ENCODE measurements around the gene MASP2. TPM values are rescaled to one million over a fixed set of nuclear protein-coding genes. Genes with fewer than 3 reads are reported as not detected.
"Not testable (repeated sequence)": the region's sequence is repeated elsewhere in the genome, so short reads cannot be mapped to it uniquely, and the experiment has no call there.

MASP2 gene
- total and polyA plus RNA-seq, 2 donors (not counting 1 experiment from before 2014, with no cell fraction given) = 0.06 TPM; not detected in 1

- no peak for TF ChIP-seq EZH2 (IDR thresholded peaks at IDR 0.05; ENCODE audit: borderline replicate concordance, insufficient read depth, low read depth, low read length, poor library complexity, severe bottlenecking)
- TF ChIP-seq, protein P1, sequence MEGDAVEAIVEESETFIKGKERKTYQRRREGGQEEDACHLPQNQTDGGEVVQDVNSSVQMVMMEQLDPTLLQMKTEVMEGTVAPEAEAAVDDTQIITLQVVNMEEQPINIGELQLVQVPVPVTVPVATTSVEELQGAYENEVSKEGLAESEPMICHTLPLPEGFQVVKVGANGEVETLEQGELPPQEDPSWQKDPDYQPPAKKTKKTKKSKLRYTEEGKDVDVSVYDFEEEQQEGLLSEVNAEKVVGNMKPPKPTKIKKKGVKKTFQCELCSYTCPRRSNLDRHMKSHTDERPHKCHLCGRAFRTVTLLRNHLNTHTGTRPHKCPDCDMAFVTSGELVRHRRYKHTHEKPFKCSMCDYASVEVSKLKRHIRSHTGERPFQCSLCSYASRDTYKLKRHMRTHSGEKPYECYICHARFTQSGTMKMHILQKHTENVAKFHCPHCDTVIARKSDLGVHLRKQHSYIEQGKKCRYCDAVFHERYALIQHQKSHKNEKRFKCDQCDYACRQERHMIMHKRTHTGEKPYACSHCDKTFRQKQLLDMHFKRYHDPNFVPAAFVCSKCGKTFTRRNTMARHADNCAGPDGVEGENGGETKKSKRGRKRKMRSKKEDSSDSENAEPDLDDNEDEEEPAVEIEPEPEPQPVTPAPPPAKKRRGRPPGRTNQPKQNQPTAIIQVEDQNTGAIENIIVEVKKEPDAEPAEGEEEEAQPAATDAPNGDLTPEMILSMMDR (IDR thresholded peaks at IDR 0.05) = no peak
- Histone ChIP-seq H2AFZ (ENCODE audit: insufficient read depth, low read depth, low read length, poor library complexity, severe bottlenecking) (no peak overlapping the region), H3K4me3 (ENCODE audit: control extremely low read depth in 1 of 5, extremely low read depth in 1 of 5, insufficient read depth in 1 of 5, low read depth in 2 of 5, low read length in 4 of 5) (no peak overlapping the region), H3K27ac (ENCODE audit: low read length in 2 of 2) (no peak overlapping the region), H3K4me1 (ENCODE audit: control insufficient read depth in 2 of 2, insufficient read depth in 2 of 2, low read length in 2 of 2) (no peaks in the 10 kb centered on the region), H3K27me3 (replicated peaks in 1 of 4; ENCODE audit: control extremely low read depth in 1 of 4, control insufficient read depth in 3 of 4, insufficient read depth in 4 of 4, low read length in 3 of 4) (no peaks in the 10 kb centered on the region), H3K9ac (ENCODE audit: low read length) (no peak overlapping the region), H3K9me3 (ENCODE audit: control extremely low read depth in 1 of 3, control insufficient read depth in 2 of 3, insufficient read depth in 1 of 3, low read length in 2 of 3) (no peaks in the 10 kb centered on the region), H4K20me1 (ENCODE audit: control insufficient read depth, insufficient read depth, low read length, poor library complexity, severe bottlenecking) (no peaks in the 10 kb centered on the region), H3K4me2 (replicated peaks; ENCODE audit: low read depth, low read length, poor library complexity, severe bottlenecking) (no peak overlapping the region), H3K36me3 (replicated peaks in 1 of 2; ENCODE audit: control extremely low read depth in 1 of 2, control insufficient read depth in 1 of 2, extremely low read depth in 1 of 2, insufficient read depth in 2 of 2, low read length in 1 of 2) (peaks cover 4 to 67% of the 10 kb centered on the region in 2 experiments), H3K79me2 (ENCODE audit: control insufficient read depth, insufficient read depth, low read length) (no peaks in the 10 kb centered on the region)
- Mint-ChIP-seq H3K4me1 (no peaks in the 10 kb centered on the region), H3K4me3 (no peak overlapping the region), H3K27me3 (no peaks in the 10 kb centered on the region), H3K9me3 (ENCODE audit: insufficient read depth) (no peaks in the 10 kb centered on the region), H3K27ac (no peak overlapping the region)
- ChIA-PET POLR2A (no interaction called here), CTCF (interaction anchor here (3.8 kb wide), 1 partner anchor 44 kb away, joined by 13 read pairs; no protein-coding TSS in a partner anchor)
- intact Hi-C loops (cut with micrococcal nuclease) = no loop called here
- WGBS (ENCODE audit: insufficient coverage) = 97% methylated on average over 6 of the region's 12 CpGs
- ATAC-seq (ENCODE audit: low read depth) (no peak), DNase-seq (no peak)
Observed at GRCh38 chr1:11080931-11081330, 33.9 kb upstream of the MASP2 start.

DNA sequence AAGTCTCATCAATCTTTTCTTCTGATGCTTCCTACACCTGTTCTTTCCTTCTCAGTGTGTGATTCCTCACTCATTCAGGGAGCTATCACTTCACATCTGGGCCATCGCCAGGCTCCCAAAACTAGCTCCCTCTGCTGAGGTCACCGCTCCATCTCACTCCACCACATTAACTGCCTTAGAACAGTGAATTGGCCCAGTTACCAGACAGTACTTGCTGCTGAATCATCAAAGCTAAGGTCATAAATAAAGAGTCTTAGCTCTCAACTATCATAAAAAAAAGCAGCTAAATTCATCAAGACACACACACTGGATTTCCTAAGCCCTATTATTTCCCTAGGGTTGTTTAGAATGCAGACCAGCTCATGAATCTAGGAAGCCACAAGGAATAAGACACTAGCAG is 31.6 kb upstream of the MASP2 start:
- H3K9ac ChIP-seq (ENCODE audit: low read length) = no peak overlapping the region
- no peaks in the 10 kb centered on the region for H3K9me3 ChIP-seq (ENCODE audit: control extremely low read depth in 1 of 3, control insufficient read depth in 2 of 3, insufficient read depth in 1 of 3, low read length in 2 of 3)
- no peak for TF ChIP-seq EZH2 (IDR thresholded peaks at IDR 0.05; ENCODE audit: borderline replicate concordance, insufficient read depth, low read depth, low read length, poor library complexity, severe bottlenecking)
- TF ChIP-seq, protein P1 (IDR thresholded peaks at IDR 0.05) = no peak
- no peak overlapping the region for H3K27ac Mint-ChIP-seq
- no peaks in the 10 kb centered on the region for H4K20me1 ChIP-seq (ENCODE audit: control insufficient read depth, insufficient read depth, low read length, poor library complexity, severe bottlenecking)
- H3K27ac ChIP-seq (ENCODE audit: low read length in 2 of 2) = no peak overlapping the region
- H3K4me1 Mint-ChIP-seq = no peaks in the 10 kb centered on the region
- no peaks in the 10 kb centered on the region for H3K27me3 ChIP-seq (replicated peaks in 1 of 4; ENCODE audit: control extremely low read depth in 1 of 4, control insufficient read depth in 3 of 4, insufficient read depth in 4 of 4, low read length in 3 of 4)
- CTCF ChIA-PET = interaction anchor here (3.8 kb wide), 1 partner anchor 41 kb away, joined by 13 read pairs; no protein-coding TSS in a partner anchor
- 100% methylated on average over 2 of the region's 2 CpGs for WGBS (ENCODE audit: insufficient coverage)
- no peaks in the 10 kb centered on the region for H3K4me1 ChIP-seq (ENCODE audit: control insufficient read depth in 2 of 2, insufficient read depth in 2 of 2, low read length in 2 of 2)
- intact Hi-C loops (cut with micrococcal nuclease) = no loop called here
- H3K36me3 ChIP-seq (replicated peaks in 1 of 2; ENCODE audit: control extremely low read depth in 1 of 2, control insufficient read depth in 1 of 2, extremely low read depth in 1 of 2, insufficient read depth in 2 of 2, low read length in 1 of 2) = peaks cover 4 to 86% of the 10 kb centered on the region in 2 experiments
- H3K4me2 ChIP-seq (replicated peaks; ENCODE audit: low read depth, low read length, poor library complexity, severe bottlenecking) = no peak overlapping the region
- ATAC-seq (ENCODE audit: low read depth) (no peak), DNase-seq (no peak)
- H3K79me2 ChIP-seq (ENCODE audit: control insufficient read depth, insufficient read depth, low read length) = no peaks in the 10 kb centered on the region
- H2AFZ ChIP-seq (ENCODE audit: insufficient read depth, low read depth, low read length, poor library complexity, severe bottlenecking) = no peak overlapping the region
- POLR2A ChIA-PET = no interaction called here
- no peak overlapping the region for H3K4me3 ChIP-seq (ENCODE audit: control extremely low read depth in 1 of 5, extremely low read depth in 1 of 5, insufficient read depth in 1 of 5, low read depth in 2 of 5, low read length in 4 of 5)
- no peak overlapping the region for H3K4me3 Mint-ChIP-seq
- H3K9me3 Mint-ChIP-seq (ENCODE audit: insufficient read depth) = no peaks in the 10 kb centered on the region
- no peaks in the 10 kb centered on the region for H3K27me3 Mint-ChIP-seq

DNA sequence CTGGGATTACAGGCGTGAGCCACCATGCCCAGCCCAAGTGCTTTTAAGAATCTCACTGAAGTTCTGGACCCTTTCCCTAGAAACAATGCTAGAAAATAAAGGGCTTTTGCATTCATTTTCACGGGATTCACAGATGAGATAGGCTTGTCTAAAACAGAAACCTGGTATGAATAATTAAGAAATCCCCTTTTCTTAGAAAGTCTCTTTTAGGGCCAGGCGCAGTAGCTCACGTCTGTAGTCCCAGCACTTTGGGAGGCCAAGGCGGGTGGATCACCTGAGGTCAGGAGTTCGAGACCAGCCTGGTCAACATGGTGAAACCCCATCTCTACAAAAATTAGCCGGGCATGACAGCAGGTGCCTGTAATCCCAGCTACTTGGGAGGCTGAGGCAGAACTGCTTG is 26.4 kb upstream of the MASP2 start:
- H3K4me1 ChIP-seq (ENCODE audit: control insufficient read depth in 2 of 2, insufficient read depth in 2 of 2, low read length in 2 of 2); H3K27me3 Mint-ChIP-seq; H3K4me1 Mint-ChIP-seq; H3K4me3 ChIP-seq (ENCODE audit: control extremely low read depth in 1 of 5, extremely low read depth in 1 of 5, insufficient read depth in 1 of 5, low read depth in 2 of 5, low read length in 4 of 5); H3K9me3 Mint-ChIP-seq (ENCODE audit: insufficient read depth); H3K9ac ChIP-seq (ENCODE audit: low read length); H3K9me3 ChIP-seq (ENCODE audit: control extremely low read depth in 1 of 3, control insufficient read depth in 2 of 3, insufficient read depth in 1 of 3, low read length in 2 of 3); DNase-seq; POLR2A ChIA-PET; H3K4me3 Mint-ChIP-seq; H3K27ac Mint-ChIP-seq; intact Hi-C loops (cut with micrococcal nuclease); H3K4me2 ChIP-seq (replicated peaks; ENCODE audit: low read depth, low read length, poor library complexity, severe bottlenecking); H3K79me2 ChIP-seq (ENCODE audit: control insufficient read depth, insufficient read depth, low read length); H3K27me3 ChIP-seq (replicated peaks in 1 of 4; ENCODE audit: control extremely low read depth in 1 of 4, control insufficient read depth in 3 of 4, insufficient read depth in 4 of 4, low read length in 3 of 4); H3K27ac ChIP-seq (ENCODE audit: low read length in 2 of 2); H4K20me1 ChIP-seq (ENCODE audit: control insufficient read depth, insufficient read depth, low read length, poor library complexity, severe bottlenecking); ATAC-seq (ENCODE audit: low read depth); H2AFZ ChIP-seq (ENCODE audit: insufficient read depth, low read depth, low read length, poor library complexity, severe bottlenecking): not testable (repeated sequence)
- 100% methylated on average over 4 of the region's 7 CpGs for WGBS (ENCODE audit: insufficient coverage)
- H3K36me3 ChIP-seq (replicated peaks in 1 of 2; ENCODE audit: control extremely low read depth in 1 of 2, control insufficient read depth in 1 of 2, extremely low read depth in 1 of 2, insufficient read depth in 2 of 2, low read length in 1 of 2) = peaks cover 4 to 87% of the 10 kb centered on the region in 2 experiments
- CTCF ChIA-PET = interaction anchor here (1.1 to 2.9 kb wide), 2 partner anchors 36 to 570 kb away, joined by 3 to 14 read pairs; no protein-coding TSS in a partner anchor
